ENCODE results near the gene KCNA3. TPM values are rescaled to one million over a fixed set of nuclear protein-coding genes. Genes with fewer than 3 reads are reported as not detected.

The KCNA3 gene
- total RNA-seq, 4 donors from 2014 or later, result 0.18 to 0.20 TPM; not detected in 2

GRCh38 chr1:110634455-110635311 is 40.1 kb downstream of the KCNA3 start:
- peak; percentile 85 to 92 for ATAC-seq
- Histone ChIP-seq H3K27me3 (no peaks in the 10 kb centered on the region), H3K36me3 (no peaks in the 10 kb centered on the region), H3K4me1 (peaks cover 0 to 6% of the 10 kb centered on the region in 2 donors), H3K27ac (no peak overlapping the region), H3K4me3 (no peak overlapping the region), H3K9me3 (no peaks in the 10 kb centered on the region)
- no peak for TF ChIP-seq CTCF (IDR thresholded peaks at IDR 0.05 in 4 of 5, conservative IDR thresholded peaks at IDR 0.05 in 1 of 5)
- TF ChIP-seq POLR2A (IDR thresholded peaks at IDR 0.05), result no peak
- in situ Hi-C loops (cut with MboI; ENCODE audit: low sequenced_read_pairs in 4 of 4) (loop anchor here in 2 of 4 donors (5.0 to 10.0 kb wide), 2 partner anchors 130 to 133 kb away; no protein-coding TSS in a partner anchor), intact Hi-C loops (cut with DNase I; ENCODE audit: low total_unique reads) (loop anchor here (5.0 kb wide), 2 partner anchors 38 to 148 kb away; partner anchors contain the start of gene KCNA3)
- DNase-seq, result peak; percentile 41 to 57

- no peak for ATAC-seq
- no peaks in the 10 kb centered on the region for H3K27me3 ChIP-seq
- H3K27ac ChIP-seq, result no peak overlapping the region
- H3K36me3 ChIP-seq, result no peaks in the 10 kb centered on the region
- no peaks in the 10 kb centered on the region for H3K9me3 ChIP-seq
- in situ Hi-C loops (cut with MboI; ENCODE audit: low sequenced_read_pairs in 4 of 4), result loop anchor here in 2 of 4 donors (5.0 to 10.0 kb wide), 2 partner anchors 131 to 133 kb away; no protein-coding TSS in a partner anchor
- no peak overlapping the region for H3K4me3 ChIP-seq
- peaks cover 0 to 6% of the 10 kb centered on the region in 2 donors for H3K4me1 ChIP-seq
- no peak for TF ChIP-seq CTCF (IDR thresholded peaks at IDR 0.05 in 4 of 5, conservative IDR thresholded peaks at IDR 0.05 in 1 of 5)
- no peak for TF ChIP-seq POLR2A (IDR thresholded peaks at IDR 0.05)
- intact Hi-C loops (cut with DNase I; ENCODE audit: low total_unique reads), result loop anchor here (5.0 kb wide), 2 partner anchors 38 to 148 kb away; partner anchors contain the start of gene KCNA3
- DNase-seq, result no peak
These were observed 40.7 kb downstream of the KCNA3 start for GRCh38 chr1:110634086-110634454.

GRCh38 chr1:110633646-110634030 is 41.1 kb downstream of the KCNA3 start:
- ATAC-seq (no peak), DNase-seq (no peak)
- Histone ChIP-seq H3K27ac (no peak overlapping the region), H3K4me1 (peaks cover 0 to 6% of the 10 kb centered on the region in 2 donors), H3K36me3 (no peaks in the 10 kb centered on the region), H3K27me3 (no peaks in the 10 kb centered on the region), H3K4me3 (no peak overlapping the region), H3K9me3 (no peaks in the 10 kb centered on the region)
- in situ Hi-C loops (cut with MboI; ENCODE audit: low sequenced_read_pairs in 4 of 4) (loop anchor here in 2 of 4 donors (5.0 to 10.0 kb wide), 2 partner anchors 131 to 134 kb away; no protein-coding TSS in a partner anchor), intact Hi-C loops (cut with DNase I; ENCODE audit: low total_unique reads) (loop anchor here (5.0 kb wide), 2 partner anchors 39 to 149 kb away; partner anchors contain the start of gene KCNA3)
- TF ChIP-seq CTCF (IDR thresholded peaks at IDR 0.05 in 4 of 5, conservative IDR thresholded peaks at IDR 0.05 in 1 of 5) (no peak), POLR2A (IDR thresholded peaks at IDR 0.05) (no peak)

- Histone ChIP-seq H3K27me3 (no peaks in the 10 kb centered on the region), H3K36me3 (no peaks in the 10 kb centered on the region), H3K27ac (no peak overlapping the region), H3K4me3 (no peak overlapping the region), H3K4me1 (peaks cover 0 to 6% of the 10 kb centered on the region in 2 donors), H3K9me3 (no peaks in the 10 kb centered on the region)
- intact Hi-C loops (cut with DNase I; ENCODE audit: low total_unique reads), result loop anchor here (5.0 kb wide), 2 partner anchors 40 to 150 kb away; partner anchors contain the start of gene KCNA3
- in situ Hi-C loops (cut with MboI; ENCODE audit: low sequenced_read_pairs in 4 of 4), result loop anchor here in 2 of 4 donors (5.0 to 10.0 kb wide), 2 partner anchors 133 to 135 kb away; no protein-coding TSS in a partner anchor
- ATAC-seq, result no peak
- no peak for TF ChIP-seq POLR2A (IDR thresholded peaks at IDR 0.05)
- TF ChIP-seq CTCF (IDR thresholded peaks at IDR 0.05 in 4 of 5, conservative IDR thresholded peaks at IDR 0.05 in 1 of 5), result no peak
- no peak for DNase-seq
These were observed 42.7 kb downstream of the KCNA3 start for GRCh38 chr1:110631836-110632620.
